Neural cell (in vitro differentiated cells): ENCODE results near the gene ZBTB25. TPM values are rescaled to one million over a fixed set of nuclear protein-coding genes. Genes with fewer than 3 reads are reported as not detected.

Source experiments
- H2AFZ ChIP-seq: fragments of 200-600, 300-800 bp; sonication (generic), shearing (Covaris generic); 2 replicates; pipeline ENCODE4 v1.6.0; 2014; ENCODE audit warnings: low read depth, mild to moderate bottlenecking, antibody characterized with exemption, low read length, moderate library complexity
- H3F3A ChIP-seq: fragments of 200-600 bp; shearing (Covaris generic); 2 replicates; pipeline ENCODE4 v1.6.1; 2016; ENCODE audit warnings: mild to moderate bottlenecking, moderate library complexity, mixed read lengths, antibody characterized with exemption, low read length; ENCODE audit not compliant: insufficient read depth, poor library complexity, severe bottlenecking
- H3K27ac ChIP-seq: fragments of 200-600, 300-800 bp; sonication (generic), shearing (Covaris generic); 2 replicates; pipeline ENCODE4 v1.5.1; 2014; ENCODE audit warnings: mild to moderate bottlenecking, low read length, moderate library complexity
- H3K27me3 ChIP-seq: fragments of 300-800, 200-600 bp; sonication (generic), shearing (Covaris generic); 2 replicates; pipeline ENCODE4 v1.6.0; 2014; ENCODE audit warnings: mild to moderate bottlenecking, low read depth, low read length, moderate library complexity; ENCODE audit not compliant: insufficient read depth
- H3K36me3 ChIP-seq: fragments of 300-800, 200-600 bp; sonication (generic), shearing (Covaris generic); 2 replicates; pipeline ENCODE4 v1.5.1; 2014; ENCODE audit warnings: mild to moderate bottlenecking, antibody characterized with exemption, low read length, moderate library complexity; ENCODE audit not compliant: insufficient read depth
- H3K4me2 ChIP-seq: fragments of 300-800, 200-600 bp; sonication (generic), shearing (Covaris generic); 2 replicates; pipeline ENCODE4 v1.6.0; 2014; ENCODE audit warnings: mild to moderate bottlenecking, low read length
- H3K4me3 ChIP-seq: fragments of 300-800, 200-600 bp; sonication (generic), shearing (Covaris generic); 2 replicates; pipeline ENCODE4 v1.5.1; 2014; ENCODE audit warnings: mild to moderate bottlenecking, low read length, moderate library complexity
- H3K79me2 ChIP-seq: fragments of 200-600 bp; shearing (Covaris generic); replicated peaks from 2 replicates; pipeline ENCODE4 v1.6.0; 2014; ENCODE audit warnings: mild to moderate bottlenecking, low read length, moderate library complexity; ENCODE audit not compliant: insufficient read depth
- H3K9ac ChIP-seq: fragments of 300-800, 200-600 bp; sonication (generic), shearing (Covaris generic); 2 replicates; pipeline ENCODE4 v1.6.1; 2016; ENCODE audit warnings: mild to moderate bottlenecking, low read length, mixed read lengths
- H3K9me2 ChIP-seq: fragments of 200-600 bp; shearing (Covaris generic); 2 replicates; pipeline ENCODE4 v1.6.1; 2016; ENCODE audit warnings: mild to moderate bottlenecking, low read length, mixed read lengths; ENCODE audit not compliant: insufficient read depth
- H3K9me3 ChIP-seq: fragments of 200-600, 300-800 bp; sonication (generic), shearing (Covaris generic); 2 replicates; pipeline ENCODE4 v1.6.1; 2016; ENCODE audit warnings: mild to moderate bottlenecking, mixed run types, low read length, moderate library complexity, mixed read lengths
- H4K20me1 ChIP-seq: fragments of 200-600 bp; shearing (Covaris generic); 2 replicates; pipeline ENCODE4 v1.6.1; 2016; ENCODE audit warnings: mild to moderate bottlenecking, mixed run types; ENCODE audit not compliant: insufficient read depth
- EP300 ChIP-seq: fragments of 450-650 bp; conservative IDR thresholded peaks from 2 replicates; pipeline ENCODE4 v1.6.1; 2014; ENCODE audit warnings: antibody characterized with exemption, mild to moderate bottlenecking, moderate library complexity; ENCODE audit not compliant: poor library complexity, severe bottlenecking
- EZH2 ChIP-seq: fragments of 200-600, 300-800 bp; shearing (Covaris generic), sonication (generic); IDR thresholded peaks from 2 replicates; pipeline ENCODE4 v1.6.1; 2014; ENCODE audit warnings: antibody characterized with exemption, low read length, borderline replicate concordance, mild to moderate bottlenecking; ENCODE audit not compliant: insufficient read depth, poor library complexity, severe bottlenecking
- MXI1 ChIP-seq: fragments of 450-650 bp; conservative IDR thresholded peaks from 2 replicates; pipeline ENCODE4 v1.6.1; 2014; ENCODE audit warnings: antibody characterized with exemption, mild to moderate bottlenecking; ENCODE audit not compliant: poor library complexity, severe bottlenecking
- POLR2AphosphoS5 ChIP-seq: IDR thresholded peaks from 2 replicates; pipeline ENCODE4 v1.6.1; 2012
- RAD21 ChIP-seq: fragments of 450-650 bp; conservative IDR thresholded peaks from 2 replicates; pipeline ENCODE4 v1.6.1; 2014; ENCODE audit warnings: antibody characterized with exemption, mild to moderate bottlenecking, moderate library complexity
- SMC3 ChIP-seq: fragments of 450-650 bp; conservative IDR thresholded peaks from 2 replicates; pipeline ENCODE4 v1.6.1; 2014; ENCODE audit warnings: antibody characterized with exemption, mild to moderate bottlenecking, moderate library complexity; ENCODE audit not compliant: poor library complexity
- TAF1 ChIP-seq: IDR thresholded peaks from 2 replicates; pipeline ENCODE4 v1.6.1; 2012; ENCODE audit warnings: low read depth
- polyA plus RNA-seq: library from polyadenylated mRNA; depleted of rRNA; stranded (reverse); fragments of >200 nt; gene quantifications from 2 replicates; pipeline ENCODE4 v1.2.3, GENCODE V29; 2014
- TF ChIP-seq, protein P1 (sequence below): fragments of 450-650 bp; IDR thresholded peaks from 2 replicates; pipeline ENCODE4 v1.5.1; 2014; ENCODE audit warnings: antibody characterized with exemption, mild to moderate bottlenecking, moderate library complexity; ENCODE audit not compliant: poor library complexity, severe bottlenecking
- TF ChIP-seq, protein P2 (sequence below): IDR thresholded peaks from 2 replicates; pipeline ENCODE4 v1.6.1; 2012; ENCODE audit warnings: borderline replicate concordance

ZBTB25 gene
- polyA plus RNA-seq, 1 donor from 2014 or later = 5.3 TPM

DNA sequence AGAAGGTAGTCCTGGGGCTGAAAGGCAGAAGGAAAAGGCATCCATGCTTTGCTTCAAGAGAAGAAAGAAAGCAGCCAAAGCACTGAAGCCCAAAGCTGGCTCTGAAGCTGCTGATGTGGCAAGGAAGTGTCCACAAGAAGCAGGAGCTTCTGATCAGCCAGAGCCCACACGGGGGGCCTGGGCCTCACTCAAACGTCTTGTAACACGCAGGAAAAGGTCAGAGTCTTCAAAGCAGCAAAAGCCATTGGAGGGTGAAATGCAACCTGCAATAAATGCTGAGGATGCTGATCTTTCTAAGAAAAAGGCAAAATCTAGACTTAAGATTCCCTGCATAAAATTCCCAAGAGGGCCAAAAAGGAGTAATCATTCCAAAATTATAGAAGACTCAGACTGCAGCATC, 35.2 kb downstream of the ZBTB25 start:
- Histone ChIP-seq H2AFZ (no peak overlapping the region), H4K20me1 (no peaks in the 10 kb centered on the region), H3K9me2 (no peaks in the 10 kb centered on the region), H3K79me2 (no peaks in the 10 kb centered on the region), H3K36me3 (no peaks in the 10 kb centered on the region), H3K27me3 (no peaks in the 10 kb centered on the region), H3K9ac (no peak overlapping the region), H3K4me2 (no peak overlapping the region), H3K4me3 (no peak overlapping the region), H3F3A (no peaks in the 10 kb centered on the region), H3K27ac (no peak overlapping the region), H3K9me3 (no peaks in the 10 kb centered on the region)
- TF ChIP-seq, protein P1, sequence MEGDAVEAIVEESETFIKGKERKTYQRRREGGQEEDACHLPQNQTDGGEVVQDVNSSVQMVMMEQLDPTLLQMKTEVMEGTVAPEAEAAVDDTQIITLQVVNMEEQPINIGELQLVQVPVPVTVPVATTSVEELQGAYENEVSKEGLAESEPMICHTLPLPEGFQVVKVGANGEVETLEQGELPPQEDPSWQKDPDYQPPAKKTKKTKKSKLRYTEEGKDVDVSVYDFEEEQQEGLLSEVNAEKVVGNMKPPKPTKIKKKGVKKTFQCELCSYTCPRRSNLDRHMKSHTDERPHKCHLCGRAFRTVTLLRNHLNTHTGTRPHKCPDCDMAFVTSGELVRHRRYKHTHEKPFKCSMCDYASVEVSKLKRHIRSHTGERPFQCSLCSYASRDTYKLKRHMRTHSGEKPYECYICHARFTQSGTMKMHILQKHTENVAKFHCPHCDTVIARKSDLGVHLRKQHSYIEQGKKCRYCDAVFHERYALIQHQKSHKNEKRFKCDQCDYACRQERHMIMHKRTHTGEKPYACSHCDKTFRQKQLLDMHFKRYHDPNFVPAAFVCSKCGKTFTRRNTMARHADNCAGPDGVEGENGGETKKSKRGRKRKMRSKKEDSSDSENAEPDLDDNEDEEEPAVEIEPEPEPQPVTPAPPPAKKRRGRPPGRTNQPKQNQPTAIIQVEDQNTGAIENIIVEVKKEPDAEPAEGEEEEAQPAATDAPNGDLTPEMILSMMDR = no peak
- TF ChIP-seq MXI1 (no peak), RAD21 (no peak), EZH2 (no peak), TAF1 (no peak), EP300 (no peak), SMC3 (no peak), POLR2AphosphoS5 (no peak)
- TF ChIP-seq, protein P2, sequence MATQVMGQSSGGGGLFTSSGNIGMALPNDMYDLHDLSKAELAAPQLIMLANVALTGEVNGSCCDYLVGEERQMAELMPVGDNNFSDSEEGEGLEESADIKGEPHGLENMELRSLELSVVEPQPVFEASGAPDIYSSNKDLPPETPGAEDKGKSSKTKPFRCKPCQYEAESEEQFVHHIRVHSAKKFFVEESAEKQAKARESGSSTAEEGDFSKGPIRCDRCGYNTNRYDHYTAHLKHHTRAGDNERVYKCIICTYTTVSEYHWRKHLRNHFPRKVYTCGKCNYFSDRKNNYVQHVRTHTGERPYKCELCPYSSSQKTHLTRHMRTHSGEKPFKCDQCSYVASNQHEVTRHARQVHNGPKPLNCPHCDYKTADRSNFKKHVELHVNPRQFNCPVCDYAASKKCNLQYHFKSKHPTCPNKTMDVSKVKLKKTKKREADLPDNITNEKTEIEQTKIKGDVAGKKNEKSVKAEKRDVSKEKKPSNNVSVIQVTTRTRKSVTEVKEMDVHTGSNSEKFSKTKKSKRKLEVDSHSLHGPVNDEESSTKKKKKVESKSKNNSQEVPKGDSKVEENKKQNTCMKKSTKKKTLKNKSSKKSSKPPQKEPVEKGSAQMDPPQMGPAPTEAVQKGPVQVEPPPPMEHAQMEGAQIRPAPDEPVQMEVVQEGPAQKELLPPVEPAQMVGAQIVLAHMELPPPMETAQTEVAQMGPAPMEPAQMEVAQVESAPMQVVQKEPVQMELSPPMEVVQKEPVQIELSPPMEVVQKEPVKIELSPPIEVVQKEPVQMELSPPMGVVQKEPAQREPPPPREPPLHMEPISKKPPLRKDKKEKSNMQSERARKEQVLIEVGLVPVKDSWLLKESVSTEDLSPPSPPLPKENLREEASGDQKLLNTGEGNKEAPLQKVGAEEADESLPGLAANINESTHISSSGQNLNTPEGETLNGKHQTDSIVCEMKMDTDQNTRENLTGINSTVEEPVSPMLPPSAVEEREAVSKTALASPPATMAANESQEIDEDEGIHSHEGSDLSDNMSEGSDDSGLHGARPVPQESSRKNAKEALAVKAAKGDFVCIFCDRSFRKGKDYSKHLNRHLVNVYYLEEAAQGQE = no peak

DNA sequence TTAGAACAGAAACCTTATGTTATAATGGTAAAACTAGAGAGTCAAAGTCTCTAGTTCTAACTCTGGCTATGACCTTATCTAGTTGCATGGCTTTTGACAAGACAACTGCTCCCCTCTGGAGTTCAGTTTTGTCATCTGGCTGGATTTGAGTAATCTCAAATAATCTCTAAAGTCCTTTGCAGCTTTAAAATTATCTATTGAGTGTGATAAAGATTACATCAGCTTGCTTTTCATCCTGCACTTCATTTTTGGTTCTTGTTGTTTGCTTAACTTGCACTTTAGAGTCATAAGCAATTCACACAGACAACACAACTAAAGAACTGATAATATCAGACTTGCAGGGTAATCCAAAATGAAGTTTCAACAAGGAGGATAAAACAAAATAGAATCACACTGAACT, 36.1 kb downstream of the ZBTB25 start:
- Histone ChIP-seq H3K27ac (no peak overlapping the region), H2AFZ (no peak overlapping the region), H3K4me3 (no peak overlapping the region), H3F3A (no peaks in the 10 kb centered on the region), H3K9ac (no peak overlapping the region), H3K4me2 (no peak overlapping the region), H3K79me2 (no peaks in the 10 kb centered on the region), H3K27me3 (no peaks in the 10 kb centered on the region), H3K9me3 (no peaks in the 10 kb centered on the region), H4K20me1 (no peaks in the 10 kb centered on the region), H3K9me2 (no peaks in the 10 kb centered on the region), H3K36me3 (no peaks in the 10 kb centered on the region)
- TF ChIP-seq, protein P1 = no peak
- TF ChIP-seq POLR2AphosphoS5 (no peak), EZH2 (no peak), TAF1 (no peak), MXI1 (no peak), RAD21 (no peak), EP300 (no peak), SMC3 (no peak)
- TF ChIP-seq, protein P2 = no peak
